GM18861 (cell line): ENCODE measurements around the gene TNMD.

Source experiments
- ATAC-seq: cut with Tn5 transposase; IDR thresholded peaks from one replicate; pipeline ENCODE4 v1.9.1; 2021; ENCODE audit not compliant: unreplicated experiment

TNMD gene

GRCh38 chrX:100643956-100644860 is 59.5 kb downstream of the TNMD start, which contains the start of gene SRPX2:
Gene SRPX2 (plus strand): TSS chrX:100644199. CDS start chrX:100646323, 2,124 bp downstream.
- ATAC-seq: no peak

- ATAC-seq: no peak
Measured at GRCh38 chrX:100645106-100645505, 60.4 kb downstream of the TNMD start.

GRCh38 chrX:100647095-100647494 is 62.4 kb downstream of the TNMD start:
- ATAC-seq: no peak

- no peak for ATAC-seq
Measured at GRCh38 chrX:100647739-100648138, 63.0 kb downstream of the TNMD start.

GRCh38 chrX:100648458-100649417 is 64.0 kb downstream of the TNMD start:
- ATAC-seq: no peak
